K562 (cell line): Measurements from ENCODE around the gene TMEM87B. TPM values are rescaled to one million over a fixed set of nuclear protein-coding genes. Genes with fewer than 3 reads are reported as not detected.
A peak's percentile ranks its signal among the peaks of the same experiment; 100 is the strongest.

ENCODE experiments used
- AFF1 ChIP-seq, 2 experiments: fragments of 450-650 bp; IDR thresholded peaks; 2 replicates each; pipeline ENCODE4 v1.6.1; 2018; ENCODE audit warnings: mild to moderate bottlenecking in 2 of 2, low read depth in 1 of 2; ENCODE audit not compliant: partially characterized antibody in 2 of 2
- CHAMP1 ChIP-seq: fragments of 450-650 bp; IDR thresholded peaks from 2 replicates; pipeline ENCODE4 v1.6.1; 2016; ENCODE audit warnings: mild to moderate bottlenecking
- EP300 ChIP-seq: IDR thresholded peaks from 2 replicates; pipeline ENCODE4 v1.6.1; 2012; ENCODE audit warnings: low read length, improper control_type of control experiment
- KLF6 ChIP-seq: fragments of 250-450 bp; sonication (Bioruptor Pico); IDR thresholded peaks from 2 replicates; pipeline ENCODE4 v1.4.0; 2020; ENCODE audit warnings: mild to moderate bottlenecking, moderate library complexity, borderline replicate concordance
- MBD1 ChIP-seq: fragments of 250-450 bp; sonication (Bioruptor Pico); IDR thresholded peaks from 2 replicates; pipeline ENCODE4 v1.8.0; 2022; ENCODE audit warnings: inconsistent platforms
- NCOA1 ChIP-seq: fragments of 450-650 bp; IDR thresholded peaks from 2 replicates; pipeline ENCODE4 v1.6.1; 2016; ENCODE audit warnings: low read depth
- PCBP1 ChIP-seq: fragments of 200-400 bp; formaldehyde crosslinking; IDR thresholded peaks from 2 replicates; pipeline ENCODE4 v1.6.1; 2018; ENCODE audit warnings: mild to moderate bottlenecking, low read depth, low read length; ENCODE audit not compliant: poor library complexity, severe bottlenecking
- PHB ChIP-seq: fragments of 250-450 bp; sonication (Bioruptor Pico); IDR thresholded peaks from 2 replicates; pipeline ENCODE4 v1.5.0; 2021
- RBM14 ChIP-seq: fragments of 200-400 bp; formaldehyde crosslinking; IDR thresholded peaks from 2 replicates; pipeline ENCODE4 v1.6.1; 2018; ENCODE audit warnings: low read depth, mild to moderate bottlenecking, low read length, moderate library complexity, borderline replicate concordance; ENCODE audit not compliant: insufficient read depth
- RBM39 ChIP-seq: fragments of 200-400 bp; formaldehyde crosslinking; optimal IDR thresholded peaks from 2 replicates; pipeline ENCODE3; 2018; ENCODE audit warnings: low read depth, low read length
- ZBTB43 ChIP-seq: sonication (generic); formaldehyde crosslinking; IDR thresholded peaks from 2 replicates; pipeline ENCODE4 v1.8.0; 2023; ENCODE audit warnings: mild to moderate bottlenecking, missing genetic modification reagents
- ZBTB7A ChIP-seq: IDR thresholded peaks from 2 replicates; pipeline ENCODE4 v1.6.1; 2011; ENCODE audit warnings: low read depth, mild to moderate bottlenecking, low read length, moderate library complexity, borderline replicate concordance; ENCODE audit not compliant: control insufficient read depth
- ZNF175 ChIP-seq: fragments of 200-800 bp; sonication (Bioruptor generic); IDR thresholded peaks from 2 replicates; pipeline ENCODE4 v1.6.1; 2016; ENCODE audit warnings: low read depth, mild to moderate bottlenecking, missing genetic modification characterization, missing compliant biosample characterization
- ZNF23 ChIP-seq: fragments of 250-450 bp; sonication (Bioruptor Pico); IDR thresholded peaks from 2 replicates; pipeline ENCODE4 v1.4.0; 2020; ENCODE audit warnings: mild to moderate bottlenecking
- ZNF3 ChIP-seq: fragments of 250-450 bp; sonication (Bioruptor Pico); IDR thresholded peaks from 2 replicates; pipeline ENCODE4 v1.5.0; 2021; ENCODE audit warnings: mild to moderate bottlenecking, moderate library complexity
- ZNF431 ChIP-seq: sonication (generic); formaldehyde crosslinking; IDR thresholded peaks from 2 replicates; pipeline ENCODE4 v1.8.0; 2022; ENCODE audit warnings: mild to moderate bottlenecking, missing genetic modification reagents
- ZZZ3 ChIP-seq: fragments of 450-650 bp; IDR thresholded peaks from 2 replicates; pipeline ENCODE4 v1.6.1; 2016; ENCODE audit warnings: antibody characterized with exemption, mild to moderate bottlenecking, moderate library complexity
- polyA plus RNA-seq, 8 experiments: library from polyadenylated mRNA; depleted of rRNA in 4 of 8; stranded (reverse) in 5 of 8; unstranded in 3 of 8; fragments of >200 nt; fragmentation: Nextera tagmentation in 2 of 8; fragmentation: Illumina TruSeq in 1 of 8; extraction: Ambion mirVana in 2 of 8; extraction: Trizol in 1 of 8; gene quantifications; 2 replicates each; pipeline versions ENCODE4 v1.2.1 to v1.2.3, GENCODE V29; 2011 to 2014; ENCODE audit warnings: inconsistent platforms in 1 of 8, missing spikeins in 1 of 8
- total RNA-seq, 7 experiments: library from RNA; depleted of rRNA in 6 of 7; stranded (reverse); fragments of >200 nt in 6 of 7; fragmentation: Illumina TruSeq in 2 of 7; extraction: Trizol in 2 of 7; gene quantifications; 2 replicates each; pipeline versions ENCODE4 v1.2.1 to v1.2.3, GENCODE V29; 2011 to 2021; ENCODE audit warnings: low replicate concordance in 1 of 7

TMEM87B gene
- total and polyA plus RNA-seq, 9 of the 15 experiments (the other 6 are each of a cell fraction or from before 2014, with no cell fraction given): 3.7 to 17.1 (median 11.0) TPM

- no peak for TF ChIP-seq MBD1 (CRISPR knock-in tag)
- TF ChIP-seq NCOA1: peak; percentile 80; the same call in 1 of the 2 replicates
- no peak for TF ChIP-seq ZBTB43 (CRISPR knock-in tag)
- TF ChIP-seq CHAMP1: no peak; the same call in 1 of the 2 replicates
- peak; percentile 64; the same call in 1 of the 2 replicates for TF ChIP-seq ZNF175 (CRISPR knock-in tag)
- TF ChIP-seq RBM39: no peak
- TF ChIP-seq EP300: peak; percentile 86
- TF ChIP-seq PCBP1: peak; percentile 93
- TF ChIP-seq KLF6 (CRISPR knock-in tag): no peak
- no peak for TF ChIP-seq ZZZ3
- TF ChIP-seq ZNF23 (CRISPR knock-in tag): no peak
- TF ChIP-seq PHB (CRISPR knock-in tag): no peak
- no peak for TF ChIP-seq AFF1 (IDR thresholded peaks at IDR 0.05; ENCODE audit: low read depth in 1 of 2, partially characterized antibody in 2 of 2)
- TF ChIP-seq RBM14: 0 out of 2 replicates have a peak, but pooled peaks have one; percentile 86
- TF ChIP-seq ZNF3 (CRISPR knock-in tag): no peak
- TF ChIP-seq ZBTB7A: no peak
- peak; percentile 70 for TF ChIP-seq ZNF431 (CRISPR knock-in tag)
Measured at GRCh38 chr2:112054847-112055729, at the start of gene TMEM87B (continued).
